Activated B cell treated with CpG ODN at 0.5 μM for 24 hours (primary cell): ENCODE data around the gene ADGRB2. TPM values are rescaled to one million over a fixed set of nuclear protein-coding genes. Genes with fewer than 3 reads are reported as not detected.

ENCODE experiments used
- ATAC-seq: fragments of 200-7000 bp; cut with Tn5 transposase; one replicate; pipeline ENCODE4 v1.10.0; 2021; ENCODE audit warnings: low read depth, mild to moderate bottlenecking, moderate library complexity
- CTCF ChIA-PET: fragments of 350-600 bp; sonication (Branson Sonifier 250); formaldehyde crosslinking; loops from one replicate; lab custom pipeline; 2021; ENCODE audit warnings: antibody characterized with exemption; lab: Charles Lee
- POLR2A ChIA-PET: fragments of 350-600 bp; sonication (Branson Sonifier 250); formaldehyde crosslinking; loops from one replicate; lab custom pipeline; 2021; ENCODE audit warnings: antibody characterized with exemption; lab: Charles Lee
- DNase-seq: peaks from one replicate; pipeline ENCODE4 v3.0.0; 2022
- H3K27ac Mint-ChIP-seq: one replicate; pipeline ENCODE4 v1.8.0; 2020; ENCODE audit warnings: mixed read lengths
- H3K27me3 Mint-ChIP-seq: one replicate; pipeline ENCODE4 v1.8.0; 2021; ENCODE audit warnings: mixed read lengths
- H3K36me3 Mint-ChIP-seq: one replicate; pipeline ENCODE4 v1.8.0; 2021; ENCODE audit warnings: low read depth, mixed read lengths
- H3K4me1 Mint-ChIP-seq: one replicate; pipeline ENCODE4 v1.8.0; 2021; ENCODE audit warnings: mixed read lengths
- H3K4me3 Mint-ChIP-seq: one replicate; pipeline ENCODE4 v1.8.0; 2020; ENCODE audit warnings: mild to moderate bottlenecking, mixed read lengths
- H3K9me3 Mint-ChIP-seq: one replicate; pipeline ENCODE4 v1.8.0; 2020; ENCODE audit warnings: mixed read lengths
- intact Hi-C: fragments of 100-400 bp; cut with micrococcal nuclease; formaldehyde crosslinking; loops from one replicate; pipeline ENCODE4 v1.15.1; 2024
- total RNA-seq: library from RNA; stranded (reverse); gene quantifications from 2 replicates; pipeline ENCODE4 v1.2.3, GENCODE V29; 2022
- TF ChIP-seq, protein P1 (sequence below): fragments of 200-600 bp; IDR thresholded peaks from one replicate; pipeline ENCODE4 v1.8.0; 2022; ENCODE audit warnings: antibody characterized with exemption, mild to moderate bottlenecking

The ADGRB2 gene
- total RNA-seq, 1 donor from 2014 or later = 6.3 TPM

DNA sequence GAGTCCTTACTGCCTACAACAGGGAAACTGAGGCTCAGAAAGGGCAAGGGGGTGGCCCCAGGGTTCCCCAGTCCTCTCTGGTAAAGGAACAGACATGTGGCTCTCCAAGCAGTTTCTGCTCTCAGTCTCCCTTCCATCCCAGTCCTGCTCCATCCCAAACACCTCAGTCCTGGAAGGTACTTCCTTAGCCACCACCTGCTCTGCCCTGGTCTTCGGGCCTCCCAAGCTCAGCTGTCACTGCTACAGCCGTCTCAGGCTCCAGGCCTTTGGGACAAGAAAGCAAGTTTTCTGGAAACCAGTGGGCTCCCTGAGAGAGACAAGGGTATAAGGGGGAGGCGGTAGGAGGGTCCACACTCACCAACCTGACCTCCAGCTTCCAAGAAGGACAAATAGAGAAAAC, 23.1 kb upstream of the ADGRB2 start:
- Mint-ChIP-seq H3K4me1 (peaks cover 45% of the 10 kb centered on the region), H3K36me3 (no peaks in the 10 kb centered on the region), H3K27ac (peak overlapping the region; percentile 98), H3K9me3 (no peaks in the 10 kb centered on the region), H3K27me3 (no peaks in the 10 kb centered on the region), H3K4me3 (no peak overlapping the region)
- no peak for ATAC-seq
- POLR2A ChIA-PET = interaction anchor here (1.5 to 2.4 kb wide), 3 partner anchors 19 to 151 kb away, joined by 4 to 23 read pairs (median 16); partner anchors contain the start of genes PEF1 and PTP4A2
- DNase-seq = no peak
- CTCF ChIA-PET = interaction anchor here (1.5 to 4.4 kb wide), 3 partner anchors 25 to 151 kb away, joined by 3 to 68 read pairs (median 10); partner anchors contain the start of genes ADGRB2 and PTP4A2
- intact Hi-C loops = loop anchor here (10.0 kb wide), 1 partner anchor 362 kb away; no protein-coding TSS in a partner anchor
- TF ChIP-seq, protein P1, sequence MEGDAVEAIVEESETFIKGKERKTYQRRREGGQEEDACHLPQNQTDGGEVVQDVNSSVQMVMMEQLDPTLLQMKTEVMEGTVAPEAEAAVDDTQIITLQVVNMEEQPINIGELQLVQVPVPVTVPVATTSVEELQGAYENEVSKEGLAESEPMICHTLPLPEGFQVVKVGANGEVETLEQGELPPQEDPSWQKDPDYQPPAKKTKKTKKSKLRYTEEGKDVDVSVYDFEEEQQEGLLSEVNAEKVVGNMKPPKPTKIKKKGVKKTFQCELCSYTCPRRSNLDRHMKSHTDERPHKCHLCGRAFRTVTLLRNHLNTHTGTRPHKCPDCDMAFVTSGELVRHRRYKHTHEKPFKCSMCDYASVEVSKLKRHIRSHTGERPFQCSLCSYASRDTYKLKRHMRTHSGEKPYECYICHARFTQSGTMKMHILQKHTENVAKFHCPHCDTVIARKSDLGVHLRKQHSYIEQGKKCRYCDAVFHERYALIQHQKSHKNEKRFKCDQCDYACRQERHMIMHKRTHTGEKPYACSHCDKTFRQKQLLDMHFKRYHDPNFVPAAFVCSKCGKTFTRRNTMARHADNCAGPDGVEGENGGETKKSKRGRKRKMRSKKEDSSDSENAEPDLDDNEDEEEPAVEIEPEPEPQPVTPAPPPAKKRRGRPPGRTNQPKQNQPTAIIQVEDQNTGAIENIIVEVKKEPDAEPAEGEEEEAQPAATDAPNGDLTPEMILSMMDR = no peak

DNA sequence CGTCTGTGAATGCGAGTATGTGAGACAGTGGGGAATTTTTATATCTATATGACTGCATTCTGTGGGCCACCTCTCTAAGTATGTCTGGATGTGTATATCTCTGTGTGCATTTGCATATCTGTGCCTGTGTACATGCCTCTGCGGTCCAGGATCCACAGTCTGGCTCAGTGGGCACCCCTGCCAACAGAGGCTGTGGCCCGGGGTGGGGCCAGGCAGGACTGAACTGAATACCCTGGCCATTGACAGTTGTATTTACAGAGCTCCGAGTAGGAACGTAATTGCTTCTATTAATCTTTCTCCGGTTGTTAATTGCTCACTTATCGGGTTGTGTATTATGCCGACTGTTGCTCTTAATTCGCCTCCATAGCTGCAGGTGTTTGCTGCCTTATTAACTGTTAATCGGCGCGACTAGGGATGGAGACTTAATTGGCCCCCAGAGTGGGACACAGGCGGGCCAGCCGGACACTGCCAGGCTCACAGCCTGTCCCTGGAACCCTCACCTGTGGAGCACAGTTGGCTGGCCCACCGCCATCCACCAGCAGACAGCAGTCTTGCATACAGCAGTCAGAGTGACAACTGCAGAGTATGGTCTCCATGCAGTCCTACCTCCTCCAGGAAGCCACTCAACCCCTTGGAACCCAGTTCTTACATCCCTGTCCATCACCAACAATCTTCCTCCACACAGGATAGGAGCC, 22.4 kb upstream of the ADGRB2 start:
- POLR2A ChIA-PET = interaction anchor here (1.5 to 2.6 kb wide), 2 partner anchors 18 kb away, joined by 4 to 13 read pairs; no protein-coding TSS in a partner anchor
- intact Hi-C loops = loop anchor here (10.0 kb wide), 1 partner anchor 362 kb away; no protein-coding TSS in a partner anchor
- Mint-ChIP-seq H3K36me3 (no peaks in the 10 kb centered on the region), H3K27ac (peak overlapping the region; percentile 98), H3K4me1 (peaks cover 45% of the 10 kb centered on the region), H3K4me3 (no peak overlapping the region), H3K27me3 (no peaks in the 10 kb centered on the region), H3K9me3 (no peaks in the 10 kb centered on the region)
- no peak for ATAC-seq
- CTCF ChIA-PET = interaction anchor here (1.5 kb wide), 1 partner anchor 122 kb away, joined by 3 read pairs; no protein-coding TSS in a partner anchor
- TF ChIP-seq, protein P1 = no peak
- DNase-seq = no peak

DNA sequence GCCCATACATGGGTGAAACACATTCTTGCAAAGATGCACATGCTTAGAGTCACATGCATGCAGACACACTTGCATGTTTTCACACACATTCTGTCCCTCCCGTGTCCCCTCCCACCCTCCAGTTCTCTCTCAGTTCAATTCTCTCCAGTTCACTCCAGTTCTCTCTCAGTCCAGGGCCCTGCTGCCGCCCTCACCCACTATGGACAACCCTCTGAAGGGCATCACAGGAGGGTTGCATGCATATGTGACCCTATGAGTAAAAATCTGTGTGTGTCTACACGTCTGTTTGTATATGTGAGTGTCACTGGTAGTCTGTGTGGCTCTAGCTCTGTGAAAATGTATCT, 21.8 kb upstream of the ADGRB2 start:
- H3K27me3 Mint-ChIP-seq = no peaks in the 10 kb centered on the region
- H3K27ac Mint-ChIP-seq = peak overlapping the region; percentile 62
- ChIA-PET POLR2A (interaction anchor here (1.4 to 2.6 kb wide), 4 partner anchors 17 to 180 kb away, joined by 3 to 27 read pairs (median 11); partner anchors contain the start of gene ADGRB2), CTCF (interaction anchor here (0.6 to 1.9 kb wide), 4 partner anchors 21 to 122 kb away, joined by 3 to 5 read pairs (median 4); no protein-coding TSS in a partner anchor)
- DNase-seq (no peak), ATAC-seq (no peak)
- peaks cover 45% of the 10 kb centered on the region for H3K4me1 Mint-ChIP-seq
- no peaks in the 10 kb centered on the region for H3K9me3 Mint-ChIP-seq
- H3K36me3 Mint-ChIP-seq = no peaks in the 10 kb centered on the region
- TF ChIP-seq, protein P1 = no peak
- intact Hi-C loops = loop anchor here (1.0 to 10.0 kb wide), 2 partner anchors 14 to 361 kb away; no protein-coding TSS in a partner anchor
- no peak overlapping the region for H3K4me3 Mint-ChIP-seq

DNA sequence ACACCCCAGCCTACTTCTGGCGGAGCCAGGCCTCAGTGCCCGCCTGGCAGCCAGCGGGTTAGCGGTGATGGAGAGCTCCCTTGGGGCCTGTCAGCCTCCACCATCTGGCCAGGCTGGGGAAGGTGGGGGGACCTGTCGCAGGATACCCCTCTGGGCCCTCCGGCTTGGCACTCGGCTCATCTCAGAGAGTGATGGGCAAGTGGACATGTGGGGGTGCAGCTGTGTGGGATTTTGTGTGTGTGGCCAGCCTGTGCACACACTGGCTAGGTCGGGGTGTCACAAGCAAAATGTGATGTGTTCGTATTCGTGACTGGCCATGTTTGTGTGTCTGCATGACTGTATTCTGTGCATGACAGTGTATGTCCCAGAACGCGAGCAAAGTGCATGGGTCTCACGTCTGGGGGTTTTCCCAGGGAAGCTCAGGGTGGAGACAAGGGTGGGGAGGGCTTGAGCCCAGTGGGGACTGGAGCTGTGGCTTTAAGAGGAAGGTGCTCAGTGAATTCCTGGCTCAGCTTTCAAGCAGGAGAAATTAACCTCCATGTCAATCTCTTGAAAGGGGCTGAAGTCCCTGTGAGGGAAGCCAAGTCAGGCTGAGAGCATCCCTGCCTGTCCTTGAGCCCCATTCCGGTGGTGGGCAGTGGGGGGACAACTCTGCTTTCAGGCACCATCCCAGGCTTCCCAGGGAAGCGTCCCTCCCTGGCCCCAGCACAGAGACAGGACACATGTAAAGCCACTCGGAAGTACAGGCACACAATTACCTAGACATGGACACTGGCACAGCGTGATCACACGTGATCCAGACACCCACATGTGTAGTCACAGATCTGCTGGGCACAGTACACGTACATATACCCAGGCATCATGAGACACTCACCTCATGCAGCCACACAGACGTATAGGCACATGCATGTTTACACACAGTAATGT, 21.1 kb upstream of the ADGRB2 start:
- CTCF ChIA-PET = interaction anchor here (0.6 to 2.1 kb wide), 10 partner anchors 16 to 323 kb away, joined by 3 to 14 read pairs (median 4); partner anchors contain the start of gene KPNA6
- H3K27me3 Mint-ChIP-seq = no peaks in the 10 kb centered on the region
- no peaks in the 10 kb centered on the region for H3K9me3 Mint-ChIP-seq
- TF ChIP-seq, protein P1 = no peak
- peaks cover 45% of the 10 kb centered on the region for H3K4me1 Mint-ChIP-seq
- intact Hi-C loops = loop anchor here (1.0 to 10.0 kb wide), 2 partner anchors 13 to 360 kb away; no protein-coding TSS in a partner anchor
- no peaks in the 10 kb centered on the region for H3K36me3 Mint-ChIP-seq
- DNase-seq (peak; percentile 65), ATAC-seq (peak; percentile 56)
- H3K27ac Mint-ChIP-seq = peak overlapping the region; percentile 85
- H3K4me3 Mint-ChIP-seq = peak overlapping the region; percentile 70
- POLR2A ChIA-PET = interaction anchor here (0.6 to 2.6 kb wide), 14 partner anchors 8 to 1027 kb away, joined by 3 to 27 read pairs (median 4); partner anchors contain the start of genes ADGRB2, LAPTM5, PEF1 and RBBP4
